ENCODE data around the gene NPC2.

GRCh38 chr14:74438351-74438915 lies 54.7 kb downstream of the NPC2 start:
- TF ChIP-seq GATA2 (IDR thresholded peaks at IDR 0.05; ENCODE audit: low read depth, low read length), result no peak
- TF ChIP-seq GATA3 (IDR thresholded peaks at IDR 0.05; ENCODE audit: low read depth, low read length), result no peak
